LNCaP clone FGC (cell line): ENCODE measurements around the gene ALG12.

ENCODE experiments used
- DNase-seq: peaks from one replicate; pipeline ENCODE4 v3.0.0-alpha.2; 2011; ENCODE audit warnings: low read depth
- H3K4me3 ChIP-seq: 2 replicates; pipeline ENCODE4 v1.5.1; 2011; ENCODE audit warnings: mild to moderate bottlenecking, low read depth, low read length, control low read depth
- TF ChIP-seq, protein P1 (sequence below): IDR thresholded peaks from 2 replicates; pipeline ENCODE4 v1.5.1; 2012; ENCODE audit warnings: mild to moderate bottlenecking; ENCODE audit not compliant: control insufficient read depth, insufficient read depth; ENCODE audit errors: extremely low read depth

ALG12 gene

DNA sequence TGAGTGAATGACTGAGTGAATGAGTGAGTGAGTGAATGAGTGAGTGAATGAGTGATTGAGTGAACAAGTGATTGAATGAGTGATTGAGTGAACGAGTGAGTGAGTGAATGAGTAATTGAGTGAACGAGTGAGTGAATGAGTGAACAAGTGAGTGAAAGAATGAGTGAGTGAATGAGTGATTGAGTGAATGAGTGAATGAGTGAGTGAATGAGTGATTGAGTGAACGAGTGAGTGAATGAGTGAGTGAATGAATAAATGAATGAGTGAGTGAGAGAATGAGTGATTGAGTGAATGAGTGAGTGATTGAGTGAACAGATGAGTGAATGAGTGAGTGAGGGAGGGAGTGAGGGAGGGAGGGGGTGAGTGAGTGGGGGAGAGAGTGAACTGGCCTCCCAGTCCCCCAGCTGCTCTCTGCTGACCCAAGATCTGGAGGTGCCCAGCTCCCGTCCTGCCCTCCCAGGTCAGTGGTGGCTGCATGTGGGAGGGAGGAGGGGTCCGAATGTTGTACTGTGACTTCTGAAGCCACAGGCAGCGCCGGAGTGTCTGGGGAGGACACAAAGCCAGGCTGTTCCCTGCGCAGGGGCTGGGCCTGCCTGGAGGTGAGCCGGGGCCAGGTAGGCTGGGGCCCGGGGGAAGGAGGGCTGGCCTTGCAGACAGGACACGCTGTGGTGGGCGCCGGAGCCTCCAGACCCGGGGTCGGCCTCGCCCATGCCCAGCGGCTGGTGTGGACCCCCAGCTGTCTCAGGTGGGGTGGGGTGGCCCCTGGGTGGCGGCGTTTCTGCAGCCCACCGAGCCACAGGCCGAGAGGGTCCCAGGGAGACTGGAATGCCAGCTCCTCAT, 24.5 kb upstream of the ALG12 start:
- TF ChIP-seq, protein P1, sequence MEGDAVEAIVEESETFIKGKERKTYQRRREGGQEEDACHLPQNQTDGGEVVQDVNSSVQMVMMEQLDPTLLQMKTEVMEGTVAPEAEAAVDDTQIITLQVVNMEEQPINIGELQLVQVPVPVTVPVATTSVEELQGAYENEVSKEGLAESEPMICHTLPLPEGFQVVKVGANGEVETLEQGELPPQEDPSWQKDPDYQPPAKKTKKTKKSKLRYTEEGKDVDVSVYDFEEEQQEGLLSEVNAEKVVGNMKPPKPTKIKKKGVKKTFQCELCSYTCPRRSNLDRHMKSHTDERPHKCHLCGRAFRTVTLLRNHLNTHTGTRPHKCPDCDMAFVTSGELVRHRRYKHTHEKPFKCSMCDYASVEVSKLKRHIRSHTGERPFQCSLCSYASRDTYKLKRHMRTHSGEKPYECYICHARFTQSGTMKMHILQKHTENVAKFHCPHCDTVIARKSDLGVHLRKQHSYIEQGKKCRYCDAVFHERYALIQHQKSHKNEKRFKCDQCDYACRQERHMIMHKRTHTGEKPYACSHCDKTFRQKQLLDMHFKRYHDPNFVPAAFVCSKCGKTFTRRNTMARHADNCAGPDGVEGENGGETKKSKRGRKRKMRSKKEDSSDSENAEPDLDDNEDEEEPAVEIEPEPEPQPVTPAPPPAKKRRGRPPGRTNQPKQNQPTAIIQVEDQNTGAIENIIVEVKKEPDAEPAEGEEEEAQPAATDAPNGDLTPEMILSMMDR = no peak
- no peak for DNase-seq
- no peak overlapping the region for H3K4me3 ChIP-seq

DNA sequence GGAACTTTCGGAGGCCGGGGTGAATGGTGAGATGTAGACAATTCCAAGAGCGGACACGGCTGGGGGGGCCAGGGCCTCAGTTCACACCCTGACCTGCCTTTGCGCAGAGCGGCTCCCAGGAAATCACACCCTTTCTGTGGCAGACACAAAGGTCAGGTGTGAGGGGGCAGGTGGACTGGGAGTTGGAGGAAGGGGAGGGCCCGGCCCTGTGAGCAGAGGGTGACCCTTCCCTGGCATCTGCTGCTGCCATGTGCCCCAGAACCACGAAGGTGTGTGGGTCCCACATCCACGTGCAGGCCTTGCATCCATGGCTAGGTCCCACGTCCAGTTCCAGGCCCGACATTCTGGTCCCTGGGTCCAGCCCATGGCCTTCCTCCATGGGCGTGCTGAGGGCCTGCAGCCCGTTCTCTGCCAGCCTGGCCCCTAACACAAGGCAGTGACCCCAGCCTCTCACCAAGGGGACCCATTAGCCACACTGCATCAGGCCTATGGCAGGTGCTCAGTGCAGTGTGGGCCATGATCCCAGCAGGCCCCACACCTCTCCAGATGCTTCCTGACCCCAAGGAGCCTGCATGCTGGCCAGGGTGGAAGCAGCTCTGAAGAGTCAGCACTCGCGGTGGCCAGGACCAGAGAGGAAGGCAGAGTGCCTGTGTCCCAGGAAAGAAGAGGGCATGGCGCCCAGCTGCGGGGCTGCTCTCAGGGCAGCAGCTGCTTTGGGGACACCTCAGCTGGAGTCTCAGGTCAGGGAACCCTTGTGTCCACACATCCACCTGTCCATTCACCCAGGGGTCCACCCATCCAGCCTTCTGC, 23.5 kb upstream of the ALG12 start:
- H3K4me3 ChIP-seq = no peak overlapping the region
- DNase-seq = no peak
- TF ChIP-seq, protein P1 = no peak

DNA sequence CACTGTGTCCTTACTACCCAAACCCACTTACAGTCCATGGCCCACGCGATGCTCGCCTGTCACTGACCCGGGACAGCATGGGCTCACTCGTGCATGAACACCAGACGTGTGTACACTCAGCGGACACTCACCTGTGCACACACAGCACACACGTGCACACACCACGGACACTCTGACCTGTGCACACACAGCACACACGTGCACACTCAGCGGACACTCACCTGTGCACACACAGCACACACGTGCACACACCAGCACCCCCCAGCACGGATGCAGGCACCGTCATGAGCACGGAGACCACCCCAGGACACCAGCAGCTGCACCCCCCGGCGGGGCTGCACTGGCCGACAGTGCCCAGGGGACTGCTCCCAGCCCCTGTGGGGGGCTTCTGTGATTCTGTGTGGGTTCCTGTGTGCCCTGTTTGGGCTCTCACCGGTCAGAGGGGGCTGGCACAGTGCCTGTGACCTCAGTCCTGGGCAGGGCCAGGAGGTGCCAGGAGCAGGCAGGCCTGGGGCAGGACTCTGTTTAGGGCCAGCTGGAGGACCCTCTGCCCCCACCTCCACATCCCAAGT, 20.4 kb upstream of the ALG12 start:
- no peak overlapping the region for H3K4me3 ChIP-seq
- TF ChIP-seq, protein P1 = no peak
- no peak for DNase-seq

DNA sequence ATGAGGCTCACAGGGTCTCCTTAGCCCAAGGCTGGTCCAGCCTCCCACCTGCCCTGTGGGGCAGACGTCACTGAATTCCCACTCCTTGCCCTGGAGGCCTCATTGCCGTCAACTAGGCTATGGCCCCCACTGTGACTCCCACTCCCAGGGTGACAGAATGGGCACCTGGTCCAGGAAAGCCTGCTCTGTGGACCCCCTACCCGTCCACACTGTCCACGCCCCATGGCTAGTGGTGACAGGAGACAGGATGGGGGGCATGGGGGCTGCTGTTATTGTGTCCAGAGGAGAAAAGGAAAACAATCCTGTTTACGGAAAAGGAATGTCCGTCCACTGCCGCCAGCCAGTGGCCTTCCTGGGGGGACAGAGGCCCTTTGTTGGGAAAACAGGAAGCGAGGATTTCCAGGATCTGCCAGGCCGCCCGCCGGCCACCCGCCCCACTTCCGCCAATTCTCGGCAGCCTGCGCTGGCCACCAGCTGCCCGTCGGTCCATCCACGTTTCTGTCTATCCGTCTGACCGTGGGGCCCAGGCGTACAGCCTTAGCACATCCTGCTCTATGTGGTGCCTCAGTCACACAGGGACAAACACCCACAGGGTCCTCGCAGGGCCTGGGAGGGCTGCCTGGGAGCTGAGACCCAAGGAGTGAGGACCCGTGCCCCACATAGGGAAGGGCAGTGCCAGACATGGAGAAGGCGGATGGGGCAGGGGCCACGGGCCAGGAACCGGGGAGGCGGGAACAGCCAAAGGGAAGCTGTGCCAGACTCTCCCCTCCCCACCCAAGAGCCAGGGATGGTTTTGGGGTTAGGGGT, 19.7 kb upstream of the ALG12 start:
- TF ChIP-seq, protein P1 = no peak
- H3K4me3 ChIP-seq = no peak overlapping the region
- DNase-seq = no peak

DNA sequence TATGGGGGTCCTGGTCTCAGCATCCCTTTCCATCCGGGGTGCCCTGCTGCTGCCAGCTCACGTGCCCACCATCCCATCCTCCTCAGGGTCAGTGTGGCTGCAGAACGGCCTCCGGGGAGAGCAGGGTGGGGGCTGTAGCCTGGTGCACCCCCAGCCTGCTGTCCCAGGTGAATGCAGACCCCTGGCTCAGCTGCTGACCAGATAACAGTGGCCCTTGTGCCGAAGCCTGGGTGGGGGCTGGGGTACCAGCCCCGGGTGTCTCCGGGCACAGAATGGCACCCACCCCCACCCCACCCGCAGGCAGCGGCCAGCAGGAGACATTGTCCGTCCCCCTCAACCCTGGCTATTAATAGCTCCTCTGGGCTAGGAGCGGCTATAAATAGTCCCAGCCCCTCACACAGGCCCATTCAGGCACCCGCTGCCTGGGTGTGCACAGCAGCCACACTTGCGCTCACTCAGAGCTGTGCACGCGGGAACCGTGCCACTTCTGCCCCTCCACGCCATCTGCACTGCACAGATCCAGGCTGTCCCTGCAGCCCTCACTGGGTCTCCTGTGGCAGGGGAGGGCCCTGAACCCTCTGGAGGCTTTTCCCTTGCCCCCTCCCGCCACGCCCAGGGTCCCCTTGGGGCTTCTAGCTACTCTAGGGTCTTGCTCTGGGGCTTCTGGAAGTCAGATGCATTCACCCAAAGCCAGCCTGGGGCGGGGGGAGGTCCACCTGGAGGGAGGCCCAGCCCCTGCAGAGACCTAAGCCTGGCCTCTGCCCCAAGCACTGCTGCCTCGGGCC, 18.9 kb upstream of the ALG12 start:
- TF ChIP-seq, protein P1 = no peak
- H3K4me3 ChIP-seq = no peak overlapping the region
- DNase-seq = no peak
